Choroid plexus epithelial cell (primary cell): ENCODE results near the gene CFD.

Experiments
- DNase-seq: peaks from one replicate; pipeline ENCODE4 v3.0.0-alpha.2; 2010; ENCODE audit warnings: low read depth
- H3K4me3 ChIP-seq: 2 replicates; pipeline ENCODE4 v1.5.1; 2011; ENCODE audit warnings: low read depth, mild to moderate bottlenecking, control low read depth, low read length, moderate library complexity
- CTCF ChIP-seq: conservative IDR thresholded peaks from 2 replicates; pipeline ENCODE4 v1.5.1; 2011; ENCODE audit warnings: low read depth, mild to moderate bottlenecking, control low read depth, inconsistent platforms, low read length, moderate library complexity

Gene CFD

DNA sequence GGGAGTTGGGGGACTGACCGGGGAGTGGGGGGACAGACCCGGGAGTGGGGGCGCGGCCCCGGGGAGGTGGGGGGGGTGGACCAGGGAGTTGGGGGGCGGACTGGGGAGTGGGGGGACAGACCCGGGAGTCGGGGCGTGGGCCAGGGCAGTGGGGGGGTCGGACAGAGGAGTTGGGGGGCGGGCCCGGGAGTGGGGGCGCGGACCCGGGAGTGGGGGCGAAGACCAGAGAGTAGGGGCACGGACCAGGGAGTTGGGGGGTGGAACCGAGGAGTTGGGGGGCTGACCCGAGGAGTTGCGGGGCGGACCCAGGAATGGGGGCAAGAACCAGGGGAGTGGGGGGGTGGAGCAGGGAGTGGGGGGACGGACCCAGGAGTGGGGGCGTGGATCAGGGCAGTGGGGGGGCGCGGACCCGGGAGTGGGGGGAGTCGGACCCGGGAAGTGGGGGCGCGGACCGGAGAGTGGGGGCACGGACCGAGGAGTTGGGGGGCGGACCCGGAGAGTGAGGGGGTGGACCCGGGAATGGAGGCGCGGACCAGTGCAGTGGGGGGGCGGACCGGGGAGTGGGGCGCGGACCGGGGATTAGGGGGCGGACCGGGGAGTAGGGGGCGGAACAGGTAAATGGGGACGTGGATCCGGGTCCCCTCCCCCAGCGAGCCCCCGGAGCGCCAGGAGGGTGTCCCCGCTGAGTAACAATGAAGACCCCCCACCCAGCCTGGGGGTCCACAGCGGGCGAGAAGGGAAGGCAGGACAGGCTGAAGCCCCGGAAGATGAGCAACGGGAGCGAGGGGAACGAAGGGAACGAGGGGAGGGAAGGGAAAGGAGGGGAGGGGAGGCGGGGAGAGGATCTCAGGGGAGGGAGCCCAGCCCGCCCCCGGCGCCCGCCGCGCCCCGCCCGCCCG, 53.0 kb downstream of the CFD start:
- H3K4me3 ChIP-seq: peak overlapping the region; percentile 86
- no peak for DNase-seq
- no peak for TF ChIP-seq CTCF
